IPS-20b (cell line): ENCODE measurements around the gene DOCK4.

Experiments used
- H3K27ac ChIP-seq: one replicate; pipeline ENCODE4 v1.5.1; 2013; ENCODE audit warnings: low read length
- H3K27me3 ChIP-seq: 2 replicates; pipeline ENCODE4 v1.6.1; 2013; ENCODE audit warnings: mild to moderate bottlenecking, low read length, inconsistent platforms; ENCODE audit not compliant: insufficient read depth
- H3K36me3 ChIP-seq: 2 replicates; pipeline ENCODE4 v1.6.1; 2013; ENCODE audit warnings: low read depth, mild to moderate bottlenecking, inconsistent platforms, low read length, moderate library complexity; ENCODE audit not compliant: insufficient read depth
- H3K4me1 ChIP-seq: 2 replicates; pipeline ENCODE4 v1.6.1; 2013; ENCODE audit warnings: mild to moderate bottlenecking, control low read depth, inconsistent platforms, low read length, moderate library complexity; ENCODE audit not compliant: insufficient read depth
- H3K4me3 ChIP-seq: 2 replicates; pipeline ENCODE4 v1.5.1; 2013; ENCODE audit warnings: mild to moderate bottlenecking, low read length, inconsistent platforms
- H3K9ac ChIP-seq: 2 replicates; pipeline ENCODE4 v1.6.1; 2013; ENCODE audit warnings: low read depth, mild to moderate bottlenecking, inconsistent platforms, low read length, moderate library complexity
- H3K9me3 ChIP-seq: 2 replicates; pipeline ENCODE4 v1.6.1; 2013; ENCODE audit warnings: mild to moderate bottlenecking, low read depth, low read length, inconsistent platforms; ENCODE audit not compliant: insufficient read depth

The DOCK4 gene

GRCh38 chr7:112005205-112005775, 200.9 kb downstream of the DOCK4 start:
- Histone ChIP-seq H3K4me1 (no peaks in the 10 kb centered on the region), H3K27me3 (no peaks in the 10 kb centered on the region), H3K9ac (no peak overlapping the region), H3K9me3 (no peaks in the 10 kb centered on the region), H3K4me3 (no peak overlapping the region), H3K36me3 (no peaks in the 10 kb centered on the region), H3K27ac (no peak overlapping the region)

DNA sequence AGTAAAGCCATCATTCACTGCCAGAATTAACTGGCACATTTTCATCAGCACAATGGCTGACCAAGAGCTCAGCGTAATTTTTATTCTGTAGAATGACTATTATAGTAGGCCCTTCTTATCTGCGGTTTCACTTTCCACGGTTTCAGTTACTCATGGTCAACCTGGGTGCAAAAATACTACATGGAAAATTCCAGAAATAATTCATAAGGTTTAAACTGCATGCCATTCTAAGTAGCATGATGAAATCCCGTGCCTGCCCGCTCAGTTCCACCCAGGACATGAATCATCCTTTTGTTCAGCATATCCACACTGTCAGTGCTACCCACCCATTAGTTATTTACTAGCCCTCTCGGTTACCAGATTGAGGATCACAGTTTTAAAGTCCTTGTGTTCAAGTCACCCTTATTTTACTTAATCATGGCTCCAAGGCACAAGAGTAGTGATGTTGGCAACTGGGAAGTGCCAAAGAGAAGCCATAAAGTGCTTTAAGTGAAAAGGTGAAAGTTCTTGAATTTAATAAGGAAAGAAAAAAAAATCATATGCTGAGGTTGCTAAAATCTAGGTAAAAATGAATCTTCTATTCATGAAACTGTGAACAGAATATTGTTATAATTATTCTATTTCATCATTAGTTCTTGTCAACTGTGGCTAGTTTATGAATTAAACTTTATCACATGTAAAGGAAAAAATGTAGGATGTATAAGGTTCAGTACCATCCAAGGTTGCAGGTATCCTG, 204.9 kb downstream of the DOCK4 start:
- H3K9me3 ChIP-seq = no peaks in the 10 kb centered on the region
- no peaks in the 10 kb centered on the region for H3K27me3 ChIP-seq
- no peaks in the 10 kb centered on the region for H3K36me3 ChIP-seq
- H3K27ac ChIP-seq = no peak overlapping the region
- H3K4me3 ChIP-seq = no peak overlapping the region
- no peak overlapping the region for H3K9ac ChIP-seq
- no peaks in the 10 kb centered on the region for H3K4me1 ChIP-seq

GRCh38 chr7:111998326-111998725, 207.9 kb downstream of the DOCK4 start:
- no peaks in the 10 kb centered on the region for H3K9me3 ChIP-seq
- no peak overlapping the region for H3K27ac ChIP-seq
- no peak overlapping the region for H3K4me3 ChIP-seq

GRCh38 chr7:111997546-111997945, 208.7 kb downstream of the DOCK4 start:
- Histone ChIP-seq H3K9me3 (no peaks in the 10 kb centered on the region), H3K4me1 (peaks cover 5% of the 10 kb centered on the region; the same call in 1 of the 2 replicates), H3K27me3 (no peaks in the 10 kb centered on the region), H3K9ac (no peak overlapping the region), H3K27ac (no peak overlapping the region), H3K36me3 (no peaks in the 10 kb centered on the region), H3K4me3 (no peak overlapping the region)

More at GRCh38 chr7:111998326-111998725, 207.9 kb downstream of the DOCK4 start:
- Histone ChIP-seq H3K4me1 (no peaks in the 10 kb centered on the region), H3K27me3 (no peaks in the 10 kb centered on the region), H3K9ac (no peak overlapping the region), H3K36me3 (no peaks in the 10 kb centered on the region)

DNA sequence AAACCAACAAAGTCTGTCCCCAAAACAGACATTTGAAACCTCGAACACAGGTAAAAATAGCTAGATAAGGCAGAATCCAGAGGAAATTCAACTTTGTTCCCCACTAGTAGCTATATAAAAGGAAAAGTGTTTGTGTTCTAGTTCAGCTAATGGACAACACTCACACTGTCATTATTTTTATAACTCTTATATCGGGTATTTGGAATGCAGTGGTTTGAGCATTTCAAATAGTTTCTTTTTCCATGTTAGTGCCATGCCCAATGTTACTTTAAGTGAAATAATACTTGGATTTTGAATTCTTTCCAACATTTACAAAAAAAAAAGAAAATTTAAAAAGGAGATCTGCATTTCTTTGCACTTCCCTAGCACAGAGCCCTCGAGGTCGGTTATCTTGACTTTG, 213.6 kb downstream of the DOCK4 start:
- no peak overlapping the region for H3K4me3 ChIP-seq

DNA sequence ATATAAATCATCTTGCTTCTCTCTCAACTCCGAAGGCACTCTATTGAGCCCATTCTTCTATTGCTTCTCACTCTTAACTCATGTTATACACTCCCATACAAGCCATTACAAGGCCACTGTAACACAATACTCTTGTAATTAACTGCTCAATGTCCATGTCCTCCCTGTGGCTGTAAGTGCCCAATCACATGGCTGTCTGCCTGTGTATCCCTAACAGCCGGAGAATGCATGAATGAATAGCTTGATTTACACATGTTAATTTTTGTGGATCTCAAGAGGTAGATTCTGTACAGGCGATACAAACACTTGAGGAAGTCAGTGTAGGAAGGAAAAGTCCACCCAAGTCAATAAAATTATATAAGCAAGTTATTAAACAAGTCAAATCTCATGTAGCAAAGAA, 215.6 kb downstream of the DOCK4 start:
- Histone ChIP-seq H3K9ac (no peak overlapping the region), H3K4me3 (no peak overlapping the region), H3K9me3 (no peaks in the 10 kb centered on the region), H3K36me3 (peaks cover 21% of the 10 kb centered on the region; the same call in 1 of the 2 replicates), H3K27me3 (no peaks in the 10 kb centered on the region), H3K4me1 (peaks cover 7% of the 10 kb centered on the region; the same call in 1 of the 2 replicates), H3K27ac (no peak overlapping the region)

More for the DNA sequence above, 213.6 kb downstream of the DOCK4 start:
- H3K9me3 ChIP-seq = no peaks in the 10 kb centered on the region
- peaks cover 10% of the 10 kb centered on the region; the same call in 1 of the 2 replicates for H3K36me3 ChIP-seq
- H3K9ac ChIP-seq = no peak overlapping the region
- peaks cover 7% of the 10 kb centered on the region; the same call in 1 of the 2 replicates for H3K4me1 ChIP-seq
- no peak overlapping the region for H3K27ac ChIP-seq
- H3K27me3 ChIP-seq = no peaks in the 10 kb centered on the region

DNA sequence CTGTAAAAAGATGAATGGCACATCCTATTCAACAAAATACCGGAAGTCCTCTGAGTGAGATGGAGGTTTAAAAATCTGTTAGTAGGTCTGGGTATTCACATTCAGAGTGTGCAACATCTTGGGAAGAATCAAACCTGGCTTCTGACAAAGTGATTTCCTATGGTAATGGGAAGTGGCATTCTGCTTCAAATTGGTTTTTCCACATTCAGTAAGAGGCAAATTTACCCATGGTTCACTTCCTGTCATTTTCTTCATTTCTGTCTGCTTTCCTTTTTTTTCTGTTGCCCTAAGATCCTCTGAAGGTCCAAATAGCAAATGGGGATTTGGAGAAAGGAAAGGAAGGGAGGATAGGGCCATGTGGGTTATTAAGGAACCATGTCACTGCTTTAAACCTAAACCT, 218.3 kb downstream of the DOCK4 start:
- Histone ChIP-seq H3K4me3 (no peak overlapping the region), H3K36me3 (peaks cover 36% of the 10 kb centered on the region; the same call in 1 of the 2 replicates), H3K27ac (no peak overlapping the region), H3K4me1 (peaks cover 3% of the 10 kb centered on the region; the same call in 1 of the 2 replicates), H3K27me3 (no peaks in the 10 kb centered on the region), H3K9ac (no peak overlapping the region), H3K9me3 (no peaks in the 10 kb centered on the region)

GRCh38 chr7:111987115-111987826, 218.9 kb downstream of the DOCK4 start:
- H3K9ac ChIP-seq = no peak overlapping the region
- no peaks in the 10 kb centered on the region for H3K27me3 ChIP-seq
- no peak overlapping the region for H3K27ac ChIP-seq
- H3K9me3 ChIP-seq = no peaks in the 10 kb centered on the region
- no peaks in the 10 kb centered on the region for H3K4me1 ChIP-seq
- peaks cover 36% of the 10 kb centered on the region; the same call in 1 of the 2 replicates for H3K36me3 ChIP-seq
- no peak overlapping the region for H3K4me3 ChIP-seq

- Histone ChIP-seq H3K27me3 (no peaks in the 10 kb centered on the region), H3K4me1 (no peaks in the 10 kb centered on the region), H3K9me3 (no peaks in the 10 kb centered on the region), H3K36me3 (peaks cover 36% of the 10 kb centered on the region; the same call in 1 of the 2 replicates), H3K9ac (no peak overlapping the region), H3K4me3 (no peak overlapping the region), H3K27ac (no peak overlapping the region)
Observed at GRCh38 chr7:111986601-111987000, 219.6 kb downstream of the DOCK4 start.

GRCh38 chr7:111985798-111986197, 220.4 kb downstream of the DOCK4 start:
- H3K4me1 ChIP-seq = no peaks in the 10 kb centered on the region
- H3K9me3 ChIP-seq = no peaks in the 10 kb centered on the region
- no peak overlapping the region for H3K9ac ChIP-seq
- H3K27ac ChIP-seq = no peak overlapping the region
- no peak overlapping the region for H3K4me3 ChIP-seq
- H3K27me3 ChIP-seq = no peaks in the 10 kb centered on the region
- peaks cover 36% of the 10 kb centered on the region; the same call in 1 of the 2 replicates for H3K36me3 ChIP-seq

- no peaks in the 10 kb centered on the region for H3K27me3 ChIP-seq
- H3K27ac ChIP-seq = no peak overlapping the region
- no peaks in the 10 kb centered on the region for H3K9me3 ChIP-seq
- H3K4me1 ChIP-seq = no peaks in the 10 kb centered on the region
- no peak overlapping the region for H3K9ac ChIP-seq
- no peak overlapping the region for H3K4me3 ChIP-seq
- H3K36me3 ChIP-seq = peaks cover 27% of the 10 kb centered on the region; the same call in 1 of the 2 replicates
Observed at GRCh38 chr7:111982804-111983203, 223.4 kb downstream of the DOCK4 start.
